Thoracic aorta (tissue), 2 donors: ENCODE results near the gene EHMT1. TPM values are rescaled to one million over a fixed set of nuclear protein-coding genes. Genes with fewer than 3 reads are reported as not detected.

Source experiments
- ATAC-seq: fragments of 150-250 bp; one replicate; pipeline ENCODE4 v1.8.0; 2017; ENCODE audit warnings: low read depth; ENCODE audit not compliant: insufficient number of reproducible peaks, low FRiP score
- DNase-seq: peaks from one replicate; pipeline ENCODE4 v3.0.0-alpha.2; 2020; ENCODE audit warnings: low spot score
- H3K27ac ChIP-seq, 2 donors: fragments of 200-600 bp; sonication (generic); 1 replicate in 1 of 2; 2 replicates in 1 of 2; pipeline ENCODE4 v1.5.1; 2016; ENCODE audit warnings: mild to moderate bottlenecking in 2 of 2, moderate library complexity in 2 of 2
- H3K27me3 ChIP-seq: fragments of 200-600 bp; sonication (generic); replicated peaks from 2 replicates; pipeline ENCODE4 v1.6.0; 2016; ENCODE audit warnings: mild to moderate bottlenecking; ENCODE audit not compliant: insufficient read depth
- H3K36me3 ChIP-seq: fragments of 200-600 bp; sonication (generic); one replicate; pipeline ENCODE4 v1.5.1; 2016
- H3K4me1 ChIP-seq, 2 donors: fragments of 200-600 bp; sonication (generic); 1 replicate in 1 of 2; 2 replicates in 1 of 2; pipeline versions ENCODE4 v1.5.1 to v1.6.0; 2016; ENCODE audit warnings: low read depth in 2 of 2, mild to moderate bottlenecking in 1 of 2; ENCODE audit not compliant: control insufficient read depth in 1 of 2
- H3K4me3 ChIP-seq: fragments of 200-600 bp; sonication (generic); 2 replicates; pipeline ENCODE4 v1.5.1; 2016; ENCODE audit warnings: mild to moderate bottlenecking
- H3K9me3 ChIP-seq: fragments of 200-600 bp; sonication (generic); 2 replicates; pipeline ENCODE4 v1.5.1; 2016
- total RNA-seq, 2 donors: library from RNA; depleted of rRNA; stranded (reverse); fragments of >200 nt; gene quantifications; one replicate each; pipeline versions ENCODE4 v1.1.0 to v1.2.3, GENCODE V29; 2016
- TF ChIP-seq, protein P1 (sequence below): fragments of 200-600 bp; sonication (generic); IDR thresholded peaks from one replicate; pipeline ENCODE4 v1.5.1; 2019; ENCODE audit warnings: antibody characterized with exemption

EHMT1 gene
- total RNA-seq, 2 donors from 2014 or later: 67.6 to 150 TPM

GRCh38 chr9:137795156-137795666, 176.4 kb downstream of the EHMT1 start:
- no peak overlapping the region for H3K4me3 ChIP-seq
- ATAC-seq: no peak
- DNase-seq: no peak
- TF ChIP-seq, protein P1, sequence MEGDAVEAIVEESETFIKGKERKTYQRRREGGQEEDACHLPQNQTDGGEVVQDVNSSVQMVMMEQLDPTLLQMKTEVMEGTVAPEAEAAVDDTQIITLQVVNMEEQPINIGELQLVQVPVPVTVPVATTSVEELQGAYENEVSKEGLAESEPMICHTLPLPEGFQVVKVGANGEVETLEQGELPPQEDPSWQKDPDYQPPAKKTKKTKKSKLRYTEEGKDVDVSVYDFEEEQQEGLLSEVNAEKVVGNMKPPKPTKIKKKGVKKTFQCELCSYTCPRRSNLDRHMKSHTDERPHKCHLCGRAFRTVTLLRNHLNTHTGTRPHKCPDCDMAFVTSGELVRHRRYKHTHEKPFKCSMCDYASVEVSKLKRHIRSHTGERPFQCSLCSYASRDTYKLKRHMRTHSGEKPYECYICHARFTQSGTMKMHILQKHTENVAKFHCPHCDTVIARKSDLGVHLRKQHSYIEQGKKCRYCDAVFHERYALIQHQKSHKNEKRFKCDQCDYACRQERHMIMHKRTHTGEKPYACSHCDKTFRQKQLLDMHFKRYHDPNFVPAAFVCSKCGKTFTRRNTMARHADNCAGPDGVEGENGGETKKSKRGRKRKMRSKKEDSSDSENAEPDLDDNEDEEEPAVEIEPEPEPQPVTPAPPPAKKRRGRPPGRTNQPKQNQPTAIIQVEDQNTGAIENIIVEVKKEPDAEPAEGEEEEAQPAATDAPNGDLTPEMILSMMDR: no peak
- H3K27me3 ChIP-seq: no peaks in the 10 kb centered on the region
- peaks cover 23% of the 10 kb centered on the region for H3K36me3 ChIP-seq
- H3K27ac ChIP-seq: no peak overlapping the region
- peaks cover 0 to 7% of the 10 kb centered on the region in 2 donors for H3K4me1 ChIP-seq
- H3K9me3 ChIP-seq: no peaks in the 10 kb centered on the region

DNA sequence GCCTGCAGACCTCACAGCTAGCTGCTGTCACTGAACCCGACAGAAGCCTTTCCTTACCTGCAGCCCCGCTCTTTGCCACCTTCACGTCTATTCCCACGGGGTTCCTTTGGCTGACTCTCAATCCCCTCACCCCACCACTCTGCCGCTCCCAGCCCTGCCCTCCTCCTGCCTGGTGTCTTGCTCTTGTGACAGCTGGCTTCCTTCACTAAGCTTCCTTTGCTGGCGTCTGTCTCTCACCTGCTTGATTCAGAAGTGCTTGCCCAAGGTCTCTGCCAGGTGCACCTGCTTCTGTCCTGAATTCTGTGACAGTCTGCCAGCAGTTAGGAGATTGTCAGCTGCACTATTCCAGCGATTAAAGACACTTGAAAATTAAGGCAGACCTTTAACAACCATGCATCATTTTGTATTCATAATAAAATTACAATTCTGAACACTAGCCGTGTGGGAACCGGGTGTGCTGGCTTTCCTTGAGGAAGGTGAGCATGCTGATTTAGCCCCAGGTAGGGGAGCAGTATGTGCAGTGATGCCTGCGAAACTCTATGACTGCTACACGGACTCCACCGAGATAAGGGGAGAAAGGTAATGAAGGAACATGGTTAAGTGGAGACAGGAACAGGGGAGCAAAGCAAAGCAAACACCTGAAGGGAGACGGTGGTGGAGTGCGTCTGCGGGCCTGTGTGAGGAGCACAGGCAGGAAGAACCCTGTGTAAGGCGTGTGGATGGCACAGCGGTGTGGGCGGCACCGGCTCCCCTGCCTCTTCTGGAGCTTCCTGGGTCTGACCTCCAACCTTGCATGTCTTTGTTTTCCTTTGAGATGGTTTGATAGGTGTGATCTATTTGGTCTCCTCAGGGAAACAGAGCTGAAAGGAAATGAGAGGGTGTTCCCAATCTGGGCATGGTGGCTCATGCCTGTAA, 178.7 kb downstream of the EHMT1 start:
- no peaks in the 10 kb centered on the region for H3K9me3 ChIP-seq
- H3K4me1 ChIP-seq: no peaks in the 10 kb centered on the region
- H3K4me3 ChIP-seq: no peak overlapping the region
- ATAC-seq (no peak), DNase-seq (no peak)
- H3K27ac ChIP-seq: no peak overlapping the region
- TF ChIP-seq, protein P1: no peak
- H3K27me3 ChIP-seq: no peaks in the 10 kb centered on the region
- peaks cover 38% of the 10 kb centered on the region for H3K36me3 ChIP-seq

DNA sequence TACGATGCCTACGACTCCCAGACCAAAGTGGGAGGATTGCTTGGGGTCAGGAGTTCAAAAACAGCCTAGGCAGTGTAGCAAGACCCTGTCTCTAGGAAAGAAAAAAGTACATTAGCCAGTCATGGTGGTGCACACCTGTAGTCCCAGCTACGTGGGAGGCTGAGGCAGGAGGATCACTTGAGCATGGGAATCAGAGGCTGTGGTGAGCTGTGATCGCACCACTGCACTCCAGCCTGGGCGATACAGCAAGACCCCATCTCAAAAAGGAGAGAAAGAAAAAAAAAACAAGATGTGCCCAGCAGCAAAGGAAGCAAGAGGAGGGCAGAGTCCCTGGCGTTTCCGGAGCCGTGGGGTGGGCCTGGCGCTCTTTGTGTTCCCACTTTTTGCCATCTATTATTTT, 179.3 kb downstream of the EHMT1 start:
- DNase-seq (no peak), ATAC-seq (no peak)
- Histone ChIP-seq H3K9me3 (no peaks in the 10 kb centered on the region), H3K27me3 (no peaks in the 10 kb centered on the region), H3K36me3 (peaks cover 44% of the 10 kb centered on the region), H3K27ac (no peak overlapping the region), H3K4me1 (no peaks in the 10 kb centered on the region), H3K4me3 (no peak overlapping the region)
- TF ChIP-seq, protein P1: no peak

DNA sequence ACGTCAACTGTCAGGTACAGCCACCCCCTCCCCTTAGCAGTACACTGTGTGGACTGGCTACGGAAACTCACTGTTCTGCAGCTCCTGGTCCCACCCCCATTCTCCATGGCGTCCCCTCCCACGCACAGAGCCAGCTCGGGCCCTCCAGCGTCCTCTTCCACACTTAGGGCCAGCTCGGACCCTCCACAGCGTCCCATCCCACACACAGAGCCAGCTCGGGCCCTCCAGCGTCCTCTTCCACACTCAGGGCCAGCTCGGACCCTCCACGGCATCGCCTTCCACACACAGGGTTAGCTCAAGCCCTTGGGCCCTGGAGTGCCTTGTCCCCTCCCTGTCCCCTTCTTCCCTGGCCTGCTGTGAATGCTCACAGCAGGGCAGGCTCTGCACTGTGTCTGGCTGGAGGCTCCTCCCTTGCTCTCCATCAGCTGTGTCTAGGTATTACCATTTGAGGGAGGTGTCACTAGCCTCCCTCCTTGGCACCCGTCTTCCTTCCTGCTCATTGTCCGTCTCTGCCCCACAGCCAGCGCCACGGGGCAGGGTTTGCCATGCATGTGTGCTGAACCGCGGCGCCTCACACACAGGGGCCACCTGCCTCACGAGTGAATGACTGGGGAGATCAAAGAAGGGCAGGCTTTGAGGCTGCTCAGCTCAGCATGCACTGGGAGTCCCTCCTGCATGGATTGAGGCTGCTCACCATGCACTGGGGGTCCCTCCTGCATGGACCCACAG, 180.3 kb downstream of the EHMT1 start:
- Histone ChIP-seq H3K4me3 (no peak overlapping the region), H3K27ac (no peak overlapping the region), H3K27me3 (no peaks in the 10 kb centered on the region), H3K4me1 (no peaks in the 10 kb centered on the region), H3K9me3 (no peaks in the 10 kb centered on the region), H3K36me3 (peaks cover 47% of the 10 kb centered on the region)
- DNase-seq: no peak
- TF ChIP-seq, protein P1: no peak
- no peak for ATAC-seq

DNA sequence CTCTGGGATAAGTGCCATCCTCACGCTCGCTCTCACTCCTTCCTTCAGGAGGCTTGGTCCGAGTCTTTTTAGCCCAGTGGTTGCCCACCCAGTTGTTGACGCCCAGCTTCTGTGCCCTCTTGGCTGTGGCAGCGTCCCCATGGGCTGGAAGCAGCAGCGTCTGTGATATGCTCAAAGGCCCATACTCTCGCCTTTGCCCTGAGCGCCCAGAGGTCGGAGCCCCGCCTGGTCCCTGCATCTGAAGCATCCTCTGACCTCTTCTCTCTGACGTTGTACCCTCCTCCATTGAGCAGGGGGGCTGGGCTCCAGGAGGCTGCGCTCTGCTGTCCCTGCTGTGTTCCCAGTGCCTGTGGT, 180.8 kb downstream of the EHMT1 start:
- Histone ChIP-seq H3K4me1 (no peaks in the 10 kb centered on the region), H3K27ac (no peak overlapping the region), H3K27me3 (no peaks in the 10 kb centered on the region), H3K36me3 (peaks cover 47% of the 10 kb centered on the region), H3K4me3 (no peak overlapping the region), H3K9me3 (no peaks in the 10 kb centered on the region)
- ATAC-seq (no peak), DNase-seq (no peak)
- TF ChIP-seq, protein P1: no peak
